Esophagus squamous epithelium (tissue), 5 donors: ENCODE results near the gene HMCN1. TPM values are rescaled to one million over a fixed set of nuclear protein-coding genes. Genes with fewer than 3 reads are reported as not detected.
"Not testable (repeated sequence)": the region's sequence is repeated elsewhere in the genome, so short reads cannot be mapped to it uniquely, and the experiment has no call there.

ENCODE experiments used
- DNase-seq: peaks from one replicate; lab custom pipeline; 2025; lab: John Stamatoyannopoulos, UW
- H3K27ac ChIP-seq, 4 donors: fragments of 200-600 bp; sonication (generic); one replicate each; pipeline ENCODE4 v1.5.1; 2016 to 2019; ENCODE audit warnings: mild to moderate bottlenecking in 1 of 4
- H3K27me3 ChIP-seq, 4 donors: fragments of 200-600 bp; sonication (generic); 1 replicate in 3 of 4; 2 replicates in 1 of 4; pipeline versions ENCODE4 v1.5.1 to v1.6.0; 2017 to 2021; ENCODE audit warnings: antibody characterized with exemption in 1 of 4
- H3K36me3 ChIP-seq, 3 donors: fragments of 200-600 bp; sonication (generic); one replicate each; pipeline ENCODE4 v1.5.1; 2016 to 2019
- H3K4me1 ChIP-seq, 3 donors: fragments of 200-600 bp; sonication (generic); one replicate each; pipeline ENCODE4 v1.5.1; 2017 to 2019
- H3K4me3 ChIP-seq, 4 donors: fragments of 200-600 bp; sonication (generic); 1 replicate in 3 of 4; 2 replicates in 1 of 4; pipeline ENCODE4 v1.5.1; 2016 to 2019; ENCODE audit warnings: mild to moderate bottlenecking in 2 of 4, moderate library complexity in 1 of 4
- H3K9me3 ChIP-seq, 3 donors: fragments of 200-600 bp; sonication (generic); one replicate each; pipeline ENCODE4 v1.5.1; 2016 to 2019
- CTCF ChIP-seq, 6 experiments: fragments of 450-650 bp in 4 of 6; fragments of 200-600 bp in 2 of 6; sonication (generic) in 2 of 6; IDR thresholded peaks; one replicate each; pipeline ENCODE4 v1.5.1; 2016 to 2019; ENCODE audit warnings: antibody characterized with exemption in 6 of 6, mild to moderate bottlenecking in 4 of 6, moderate library complexity in 4 of 6
- POLR2A ChIP-seq, 4 donors: fragments of 450-650 bp; IDR thresholded peaks; one replicate each; pipeline ENCODE4 v1.6.1; 2017; ENCODE audit warnings: antibody characterized with exemption in 4 of 4, mild to moderate bottlenecking in 4 of 4, moderate library complexity in 3 of 4
- WGBS, 2 donors: methylation state at CpG; one replicate each; pipeline ENCODE4 v1.1.5; 2018; 5-methylcytosine and 5-hydroxymethylcytosine counted together
- intact Hi-C: fragments of 100-400 bp; cut with DNase I; formaldehyde crosslinking; loops from one replicate; pipeline ENCODE4 v1.15.0; 2022
- total RNA-seq, 4 donors: library from RNA; depleted of rRNA; stranded (reverse); fragments of >200 nt; gene quantifications; one replicate each; pipeline ENCODE4 v1.1.0, GENCODE V29; 2016
- donor health status: DM: yes; HTN: yes; CAD: no.

Gene HMCN1
- total RNA-seq, 4 donors from 2014 or later, result 0.49 to 6.7 (median 3.3) TPM

- peaks cover 0 to 15% (median 0%) of the 10 kb centered on the region in 3 donors for H3K4me1 ChIP-seq
- no peaks in the 10 kb centered on the region for H3K27me3 ChIP-seq
- TF ChIP-seq POLR2A (IDR thresholded peaks at IDR 0.05) (no peak), CTCF (IDR thresholded peaks at IDR 0.05) (no peak)
- no peaks in the 10 kb centered on the region for H3K9me3 ChIP-seq
- no peak overlapping the region for H3K27ac ChIP-seq
- no peak for DNase-seq
- 88 to 94% methylated on average over 2 of the region's 2 CpGs for WGBS, 2 donors
- H3K4me3 ChIP-seq, result no peak overlapping the region
- intact Hi-C loops, result no loop called here
- H3K36me3 ChIP-seq, result no peaks in the 10 kb centered on the region
Observed at GRCh38 chr1:185787238-185787637, 53.0 kb downstream of the HMCN1 start.

- TF ChIP-seq CTCF (IDR thresholded peaks at IDR 0.05), result no peak
- no peak for TF ChIP-seq POLR2A (IDR thresholded peaks at IDR 0.05)
- no peaks in the 10 kb centered on the region for H3K27me3 ChIP-seq
- DNase-seq, result no peak
- H3K4me1 ChIP-seq, result peaks cover 0 to 15% (median 0%) of the 10 kb centered on the region in 3 donors
- H3K4me3 ChIP-seq, result no peak overlapping the region
- intact Hi-C loops, result no loop called here
- H3K27ac ChIP-seq, result no peak overlapping the region
- H3K9me3 ChIP-seq, result no peaks in the 10 kb centered on the region
- 75 to 80% methylated on average over 3 of the region's 3 CpGs for WGBS, 2 donors
- no peaks in the 10 kb centered on the region for H3K36me3 ChIP-seq
Observed at GRCh38 chr1:185788386-185788785, 54.2 kb downstream of the HMCN1 start.

GRCh38 chr1:185789501-185790193 is 55.5 kb downstream of the HMCN1 start:
- no peak for DNase-seq
- no peaks in the 10 kb centered on the region for H3K36me3 ChIP-seq
- peak overlapping the region in 1 of 4 donors; percentile 21 for H3K27ac ChIP-seq
- peaks cover 0 to 15% (median 0%) of the 10 kb centered on the region in 3 donors for H3K4me1 ChIP-seq
- WGBS, 2 donors, result 73 to 76% methylated on average over 2 of the region's 2 CpGs
- TF ChIP-seq CTCF (IDR thresholded peaks at IDR 0.05) (no peak), POLR2A (IDR thresholded peaks at IDR 0.05) (no peak)
- intact Hi-C loops, result no loop called here
- no peak overlapping the region for H3K4me3 ChIP-seq
- no peaks in the 10 kb centered on the region for H3K9me3 ChIP-seq
- no peaks in the 10 kb centered on the region for H3K27me3 ChIP-seq

- DNase-seq, result no peak
- Histone ChIP-seq H3K36me3 (no peaks in the 10 kb centered on the region), H3K27me3 (no peaks in the 10 kb centered on the region), H3K9me3 (no peaks in the 10 kb centered on the region), H3K4me3 (no peak overlapping the region), H3K4me1 (peaks cover 0 to 15% (median 0%) of the 10 kb centered on the region in 3 donors), H3K27ac (peak overlapping the region in 1 of 4 donors; percentile 21)
- WGBS, 2 donors, result 16% methylated on average over 2 of the region's 2 CpGs
- intact Hi-C loops, result no loop called here
- no peak for TF ChIP-seq CTCF (IDR thresholded peaks at IDR 0.05)
- TF ChIP-seq POLR2A (IDR thresholded peaks at IDR 0.05), result no peak
Observed at GRCh38 chr1:185790194-185790735, 56.1 kb downstream of the HMCN1 start.

- intact Hi-C loops, result no loop called here
- no peaks in the 10 kb centered on the region for H3K36me3 ChIP-seq
- peaks cover 0 to 15% (median 0%) of the 10 kb centered on the region in 3 donors for H3K4me1 ChIP-seq
- 72 to 83% methylated on average over 1 of the region's 1 CpG for whole genome bisulfite sequencing, 2 donors
- no peak overlapping the region for H3K27ac ChIP-seq
- H3K9me3 ChIP-seq, result no peaks in the 10 kb centered on the region
- H3K27me3 ChIP-seq, result no peaks in the 10 kb centered on the region
- DNase-seq, result no peak
- TF ChIP-seq CTCF (IDR thresholded peaks at IDR 0.05) (no peak), POLR2A (IDR thresholded peaks at IDR 0.05) (no peak)
- H3K4me3 ChIP-seq, result no peak overlapping the region
Observed at GRCh38 chr1:185792040-185792439, 57.8 kb downstream of the HMCN1 start.

- H3K4me1 ChIP-seq, result peaks cover 0 to 11% (median 0%) of the 10 kb centered on the region in 3 donors
- intact Hi-C loops, DNase-seq, H3K9me3 ChIP-seq, H3K4me3 ChIP-seq, H3K27ac ChIP-seq, H3K27me3 ChIP-seq, H3K36me3 ChIP-seq: not testable (repeated sequence)
- 80 to 89% methylated on average over 2 of the region's 2 CpGs for WGBS, 2 donors
Observed at GRCh38 chr1:185794495-185794894, 60.3 kb downstream of the HMCN1 start.
